Upper lobe of left lung (tissue), 6 donors: ENCODE results near the gene KRTAP29-1. TPM values are rescaled to one million over a fixed set of nuclear protein-coding genes. Genes with fewer than 3 reads are reported as not detected.
"Not testable (repeated sequence)": the region's sequence is repeated elsewhere in the genome, so short reads cannot be mapped to it uniquely, and the experiment has no call there.

Experiments
- ATAC-seq, 2 donors: fragments of 200-7000 bp; cut with Tn5 transposase; one replicate each; pipeline ENCODE4 v1.9.1; 2022; ENCODE audit warnings: mild to moderate bottlenecking in 2 of 2, moderate library complexity in 2 of 2; ENCODE audit not compliant: low FRiP score in 2 of 2
- DNase-seq, 2 donors: peaks; one replicate each; pipeline ENCODE4 v3.0.0-alpha.2; 2019 to 2020
- H3K27ac ChIP-seq, 4 donors: fragments of 200-600 bp; sonication (generic); one replicate each; pipeline ENCODE4 v1.5.1; 2016 to 2019
- H3K27me3 ChIP-seq, 4 donors: fragments of 200-600 bp; sonication (generic); one replicate each; pipeline ENCODE4 v1.5.1; 2017 to 2019
- H3K36me3 ChIP-seq, 4 donors: fragments of 200-600 bp; sonication (generic); one replicate each; pipeline ENCODE4 v1.5.1; 2016 to 2019
- H3K4me1 ChIP-seq, 4 donors: fragments of 200-600 bp; sonication (generic); one replicate each; pipeline ENCODE4 v1.5.1; 2018 to 2019
- H3K4me3 ChIP-seq, 4 donors: fragments of 200-600 bp; sonication (generic); one replicate each; pipeline ENCODE4 v1.5.1; 2017 to 2019; ENCODE audit warnings: mild to moderate bottlenecking in 2 of 4, moderate library complexity in 1 of 4
- H3K9me3 ChIP-seq, 4 donors: fragments of 200-600 bp; sonication (generic); one replicate each; pipeline ENCODE4 v1.5.1; 2018 to 2019
- EP300 ChIP-seq, 4 donors: sonication (generic); formaldehyde crosslinking; IDR thresholded peaks; one replicate each; pipeline ENCODE4 v1.5.1; 2017; ENCODE audit warnings: antibody characterized with exemption in 4 of 4, control low read depth in 2 of 4
- POLR2A ChIP-seq, 4 donors: fragments of 450-650 bp; IDR thresholded peaks; one replicate each; pipeline ENCODE4 v1.5.1; 2016 to 2017; ENCODE audit warnings: antibody characterized with exemption in 4 of 4, mild to moderate bottlenecking in 2 of 4
- POLR2AphosphoS5 ChIP-seq, 2 donors: sonication (generic); formaldehyde crosslinking; IDR thresholded peaks; one replicate each; pipeline ENCODE4 v1.5.1; 2017; ENCODE audit warnings: antibody characterized with exemption in 2 of 2
- WGBS, 2 donors: methylation state at CpG; one replicate each; pipeline ENCODE4 v1.1.5; 2017 to 2018; 5-methylcytosine and 5-hydroxymethylcytosine counted together
- total RNA-seq, 6 donors: library from RNA; depleted of rRNA in 4 of 6; stranded (reverse); fragments of >200 nt in 4 of 6; gene quantifications; one replicate each; pipeline versions ENCODE4 v1.1.0 to v1.2.1, GENCODE V29; 2016 to 2021
- TF ChIP-seq, protein P1 (sequence below), 6 experiments: fragments of 450-650 bp in 4 of 6; fragments of 200-600 bp in 2 of 6; sonication (generic) in 2 of 6; IDR thresholded peaks; one replicate each; pipeline ENCODE4 v1.5.1; 2016 to 2019; ENCODE audit warnings: antibody characterized with exemption in 6 of 6
- donor health status: DM: no; HTN: no; CAD: no; lungs with moderate emphysema.
- donor health status: DM: no; HTN: yes; CAD: no; lungs with severe emphysema.

The KRTAP29-1 gene, protein sequence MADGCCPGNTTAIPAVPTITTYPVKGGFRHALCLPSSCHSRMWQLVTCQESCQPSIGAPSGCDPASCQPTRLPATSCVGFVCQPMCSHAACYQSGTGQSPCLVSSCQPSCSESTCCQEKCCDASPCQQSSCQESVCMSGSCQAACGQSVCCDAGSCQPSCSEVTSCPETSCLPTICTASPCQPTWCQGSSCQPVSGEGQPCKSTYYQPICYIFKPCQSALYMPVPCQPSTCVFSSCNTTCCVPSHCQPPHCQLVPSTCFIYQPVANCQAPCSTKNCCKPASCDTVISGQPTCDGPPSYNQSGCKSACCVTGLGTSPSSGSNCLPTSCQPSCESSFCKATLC
- total RNA-seq: not detected

DNA sequence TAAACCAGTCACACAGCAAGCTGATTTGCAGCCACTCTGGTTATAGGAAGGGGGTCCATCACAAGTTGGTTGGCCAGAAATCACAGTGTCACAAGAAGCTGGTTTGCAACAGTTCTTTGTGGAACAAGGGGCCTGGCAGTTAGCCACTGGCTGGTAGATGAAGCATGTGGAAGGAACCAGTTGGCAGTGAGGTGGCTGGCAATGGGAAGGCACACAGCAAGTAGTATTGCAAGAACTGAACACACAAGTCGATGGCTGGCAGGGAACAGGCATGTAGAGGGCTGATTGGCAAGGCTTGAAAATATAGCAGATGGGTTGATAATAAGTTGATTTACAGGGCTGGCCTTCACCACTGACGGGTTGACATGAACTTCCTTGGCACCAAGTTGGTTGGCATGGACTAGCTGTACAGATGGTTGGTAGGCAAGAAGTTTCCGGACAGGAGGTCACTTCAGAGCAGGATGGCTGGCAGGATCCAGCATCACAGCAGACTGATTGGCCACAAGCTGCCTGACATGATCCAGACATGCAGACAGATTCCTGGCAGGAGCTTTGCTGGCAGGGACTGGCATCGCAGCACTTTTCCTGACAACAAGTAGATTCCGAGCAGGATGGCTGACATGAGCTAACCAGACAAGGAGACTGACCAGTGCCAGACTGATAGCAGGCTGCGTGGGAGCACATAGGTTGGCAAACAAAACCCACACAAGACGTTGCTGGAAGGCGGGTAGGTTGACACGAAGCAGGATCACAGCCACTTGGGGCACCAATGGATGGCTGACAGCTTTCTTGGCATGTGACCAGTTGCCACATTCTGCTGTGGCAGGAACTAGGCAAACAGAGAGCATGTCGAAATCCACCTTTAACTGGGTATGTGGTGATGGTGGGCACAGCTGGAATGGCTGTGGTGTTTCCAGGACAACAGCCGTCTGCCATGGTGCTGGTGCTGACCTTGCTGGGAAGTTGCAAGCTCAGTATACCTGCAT lies at the start of gene KRTAP29-1:
KRTAP29-1 (minus strand) TSS at position 936 of the 986 bp plus-strand sequence; CDS start at position 936, 0 bp downstream.
- 55 to 63% methylated on average over 9 to 11 of the region's 11 CpGs for WGBS, 2 donors
- H3K4me1 ChIP-seq: no peaks in the 10 kb centered on the region
- H3K9me3 ChIP-seq: no peaks in the 10 kb centered on the region
- no peak for ATAC-seq
- no peaks in the 10 kb centered on the region for H3K36me3 ChIP-seq
- no peak within 1 kb of the TSS for H3K27ac ChIP-seq
- TF ChIP-seq POLR2A (IDR thresholded peaks at IDR 0.05): no peak
- TF ChIP-seq EP300 (IDR thresholded peaks at IDR 0.05): no peak
- TF ChIP-seq, protein P1, sequence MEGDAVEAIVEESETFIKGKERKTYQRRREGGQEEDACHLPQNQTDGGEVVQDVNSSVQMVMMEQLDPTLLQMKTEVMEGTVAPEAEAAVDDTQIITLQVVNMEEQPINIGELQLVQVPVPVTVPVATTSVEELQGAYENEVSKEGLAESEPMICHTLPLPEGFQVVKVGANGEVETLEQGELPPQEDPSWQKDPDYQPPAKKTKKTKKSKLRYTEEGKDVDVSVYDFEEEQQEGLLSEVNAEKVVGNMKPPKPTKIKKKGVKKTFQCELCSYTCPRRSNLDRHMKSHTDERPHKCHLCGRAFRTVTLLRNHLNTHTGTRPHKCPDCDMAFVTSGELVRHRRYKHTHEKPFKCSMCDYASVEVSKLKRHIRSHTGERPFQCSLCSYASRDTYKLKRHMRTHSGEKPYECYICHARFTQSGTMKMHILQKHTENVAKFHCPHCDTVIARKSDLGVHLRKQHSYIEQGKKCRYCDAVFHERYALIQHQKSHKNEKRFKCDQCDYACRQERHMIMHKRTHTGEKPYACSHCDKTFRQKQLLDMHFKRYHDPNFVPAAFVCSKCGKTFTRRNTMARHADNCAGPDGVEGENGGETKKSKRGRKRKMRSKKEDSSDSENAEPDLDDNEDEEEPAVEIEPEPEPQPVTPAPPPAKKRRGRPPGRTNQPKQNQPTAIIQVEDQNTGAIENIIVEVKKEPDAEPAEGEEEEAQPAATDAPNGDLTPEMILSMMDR (IDR thresholded peaks at IDR 0.05): no peak
- TF ChIP-seq POLR2AphosphoS5 (IDR thresholded peaks at IDR 0.05): no peak
- H3K27me3 ChIP-seq: no peaks in the 10 kb centered on the region
- H3K4me3 ChIP-seq: no peak within 1 kb of the TSS
- no peak for DNase-seq

- no peaks in the 10 kb centered on the region for H3K9me3 ChIP-seq
- 76 to 95% methylated on average over 2 of the region's 2 CpGs for WGBS, 2 donors
- TF ChIP-seq EP300 (IDR thresholded peaks at IDR 0.05) (no peak), POLR2AphosphoS5 (IDR thresholded peaks at IDR 0.05) (no peak), POLR2A (IDR thresholded peaks at IDR 0.05) (no peak)
- TF ChIP-seq, protein P1 (IDR thresholded peaks at IDR 0.05): no peak
- H3K4me3 ChIP-seq: no peak overlapping the region
- H3K4me1 ChIP-seq: no peaks in the 10 kb centered on the region
- H3K36me3 ChIP-seq: no peaks in the 10 kb centered on the region
- ATAC-seq (no peak), DNase-seq (no peak)
- H3K27me3 ChIP-seq: no peaks in the 10 kb centered on the region
- no peak overlapping the region for H3K27ac ChIP-seq
Observed at GRCh38 chr17:41351177-41351576, 48.5 kb upstream of the KRTAP29-1 start.

- peak in 1 of 2 donors; percentile 68 for DNase-seq
Observed at GRCh38 chr17:41350381-41350878, 47.8 kb upstream of the KRTAP29-1 start, which contains the start of gene KRT33A. Gene KRT33A (minus strand): TSS chr17:41350828. CDS start chr17:41350767, 61 bp downstream.

GRCh38 chr17:41347869-41348760 lies 45.5 kb upstream of the KRTAP29-1 start:
- Histone ChIP-seq H3K9me3 (no peaks in the 10 kb centered on the region), H3K27me3 (no peaks in the 10 kb centered on the region), H3K4me3 (no peak overlapping the region), H3K36me3 (no peaks in the 10 kb centered on the region), H3K4me1 (no peaks in the 10 kb centered on the region), H3K27ac (no peak overlapping the region)
- no peak for TF ChIP-seq EP300 (IDR thresholded peaks at IDR 0.05)
- TF ChIP-seq POLR2A (IDR thresholded peaks at IDR 0.05): no peak
- TF ChIP-seq, protein P1 (IDR thresholded peaks at IDR 0.05): no peak
- TF ChIP-seq POLR2AphosphoS5 (IDR thresholded peaks at IDR 0.05): no peak
- no peak for DNase-seq
- no peak for ATAC-seq
- 72 to 79% methylated on average over 4 to 7 of the region's 7 CpGs for WGBS, 2 donors

More at GRCh38 chr17:41350381-41350878, 47.8 kb upstream of the KRTAP29-1 start, which contains the start of gene KRT33A:
- not testable (repeated sequence) for H3K4me3 ChIP-seq, ATAC-seq, H3K9me3 ChIP-seq, H3K27ac ChIP-seq, H3K27me3 ChIP-seq, H3K36me3 ChIP-seq, H3K4me1 ChIP-seq
- 94 to 95% methylated on average over 12 to 16 of the region's 16 CpGs for WGBS, 2 donors

- not testable (repeated sequence) for H3K4me3 ChIP-seq, H3K27ac ChIP-seq, DNase-seq, ATAC-seq, H3K9me3 ChIP-seq, H3K27me3 ChIP-seq, H3K4me1 ChIP-seq, H3K36me3 ChIP-seq
- WGBS, 2 donors: 89 to 93% methylated on average over 15 to 16 of the region's 16 CpGs
Observed at GRCh38 chr17:41346421-41346820, 43.8 kb upstream of the KRTAP29-1 start.
